ENCODE results near the gene ATP2A3. TPM values are rescaled to one million over a fixed set of nuclear protein-coding genes. Genes with fewer than 3 reads are reported as not detected.
A peak's percentile ranks its signal among the peaks of the same experiment; 100 is the strongest.

Gene ATP2A3
- total RNA-seq, 2 donors from 2014 or later, result 16.3 to 44.5 TPM

- no peak overlapping the region for H3K27ac ChIP-seq
- intact Hi-C loops (cut with DNase I), result no loop called here
- H3K36me3 ChIP-seq, result no peaks in the 10 kb centered on the region
- H3K4me3 ChIP-seq, result no peak overlapping the region
- H3K27me3 ChIP-seq (replicated peaks; ENCODE audit: insufficient read depth), result no peaks in the 10 kb centered on the region
- H3K9me3 ChIP-seq, result no peaks in the 10 kb centered on the region
- DNase-seq (ENCODE audit: low spot score), result no peak
- peaks cover 10% of the 10 kb centered on the region for H3K4me1 ChIP-seq (replicated peaks)
- TF ChIP-seq CTCF (IDR thresholded peaks at IDR 0.05), result no peak
- no peak for TF ChIP-seq POLR2AphosphoS5 (IDR thresholded peaks at IDR 0.05)
- TF ChIP-seq POLR2A (IDR thresholded peaks at IDR 0.05), result no peak
- 67% methylated on average over 11 of the region's 11 CpGs for WGBS
Observed at GRCh38 chr17:3962217-3962964, 1.8 kb downstream of the ATP2A3 start.

- no peak for TF ChIP-seq POLR2A (IDR thresholded peaks at IDR 0.05)
- TF ChIP-seq POLR2AphosphoS5 (IDR thresholded peaks at IDR 0.05), result no peak
- TF ChIP-seq CTCF (IDR thresholded peaks at IDR 0.05), result no peak
- no peaks in the 10 kb centered on the region for H3K9me3 ChIP-seq
- H3K27me3 ChIP-seq (replicated peaks; ENCODE audit: insufficient read depth), result no peaks in the 10 kb centered on the region
- H3K36me3 ChIP-seq, result no peaks in the 10 kb centered on the region
- H3K4me3 ChIP-seq, result no peak overlapping the region
- WGBS, result 54% methylated on average over 5 of the region's 5 CpGs
- no peak overlapping the region for H3K27ac ChIP-seq
- H3K4me1 ChIP-seq (replicated peaks), result peaks cover 10% of the 10 kb centered on the region
- intact Hi-C loops (cut with DNase I), result no loop called here
- DNase-seq (ENCODE audit: low spot score), result no peak
Observed at GRCh38 chr17:3961564-3962047, 2.6 kb downstream of the ATP2A3 start.

- no peaks in the 10 kb centered on the region for H3K9me3 ChIP-seq
- TF ChIP-seq POLR2AphosphoS5 (IDR thresholded peaks at IDR 0.05) (no peak), CTCF (IDR thresholded peaks at IDR 0.05) (no peak), POLR2A (IDR thresholded peaks at IDR 0.05) (no peak)
- DNase-seq (ENCODE audit: low spot score), result no peak
- WGBS, result 68% methylated on average over 14 of the region's 14 CpGs
- H3K27me3 ChIP-seq (replicated peaks; ENCODE audit: insufficient read depth), result no peaks in the 10 kb centered on the region
- H3K4me1 ChIP-seq (replicated peaks), result peaks cover 10% of the 10 kb centered on the region
- peak overlapping the region in 1 of 2 donors; percentile 78 for H3K27ac ChIP-seq
- intact Hi-C loops (cut with DNase I), result no loop called here
- H3K4me3 ChIP-seq, result no peak overlapping the region
- H3K36me3 ChIP-seq, result no peaks in the 10 kb centered on the region
Observed at GRCh38 chr17:3960764-3961163, 3.5 kb downstream of the ATP2A3 start.

- no peak for DNase-seq (ENCODE audit: low spot score)
- intact Hi-C loops (cut with DNase I), result no loop called here
- WGBS, result 90% methylated on average over 14 of the region's 14 CpGs
- H3K4me1 ChIP-seq (replicated peaks), result peaks cover 10% of the 10 kb centered on the region
- no peak overlapping the region for H3K4me3 ChIP-seq
- no peak for TF ChIP-seq POLR2A (IDR thresholded peaks at IDR 0.05)
- TF ChIP-seq POLR2AphosphoS5 (IDR thresholded peaks at IDR 0.05), result no peak
- no peak for TF ChIP-seq CTCF (IDR thresholded peaks at IDR 0.05)
- H3K36me3 ChIP-seq, result no peaks in the 10 kb centered on the region
- H3K27me3 ChIP-seq (replicated peaks; ENCODE audit: insufficient read depth), result no peaks in the 10 kb centered on the region
- H3K27ac ChIP-seq, result peak overlapping the region; percentile 70 to 78
- H3K9me3 ChIP-seq, result no peaks in the 10 kb centered on the region
Observed at GRCh38 chr17:3959921-3960601, 4.2 kb downstream of the ATP2A3 start.

Measured in prostate gland (tissue), 2 donors.